Measurements from ENCODE around the gene TMOD2. TPM values are rescaled to one million over a fixed set of nuclear protein-coding genes. Genes with fewer than 3 reads are reported as not detected.

The TMOD2 gene
- total RNA-seq, 1 experiment from 2014 or later, result 5.7 TPM

- Histone ChIP-seq H3K9me3 (ENCODE audit: control insufficient read depth in 1 of 2, insufficient read depth in 1 of 2, low read depth in 1 of 2, low read length in 2 of 2) (no peaks in the 10 kb centered on the region), H3K4me1 (ENCODE audit: control insufficient read depth in 1 of 2, insufficient read depth in 2 of 2, low read length in 2 of 2) (peaks cover 21 to 24% of the 10 kb centered on the region in 2 experiments), H3K27ac (ENCODE audit: low read depth, low read length) (no peak overlapping the region), H3K79me2 (ENCODE audit: insufficient read depth, low read length) (no peaks in the 10 kb centered on the region), H4K20me1 (ENCODE audit: insufficient read depth) (no peaks in the 10 kb centered on the region), H2AFZ (ENCODE audit: low read depth, low read length, poor library complexity, severe bottlenecking) (no peak overlapping the region), H3K4me3 (replicated peaks in 1 of 2; ENCODE audit: low read depth in 1 of 2, low read length in 2 of 2) (no peak overlapping the region), H3K36me3 (ENCODE audit: control insufficient read depth in 1 of 2, insufficient read depth in 2 of 2, low read length in 2 of 2) (0 out of 4 replicates have a peak, but pooled peaks cover 0 to 2% of the 10 kb centered on the region in 2 experiments), H3K9me2 (ENCODE audit: insufficient read depth) (no peaks in the 10 kb centered on the region), H3K4me2 (ENCODE audit: low read length) (no peak overlapping the region), H3K27me3 (ENCODE audit: insufficient read depth, low read length) (no peaks in the 10 kb centered on the region), H3K9ac (ENCODE audit: low read length) (no peak overlapping the region)
- ChIA-PET POLR2A (no interaction called here), RAD21 (ENCODE audit: low non-redundant PET in 1 of 2, low total read pairs in 2 of 2, uncharacterized antibody in 2 of 2, unreplicated experiment in 2 of 2) (no interaction called here), CTCF (no interaction called here)
- intact Hi-C loops (cut with micrococcal nuclease), result no loop called here
- TF ChIP-seq CTCF (IDR thresholded peaks at IDR 0.05 in 2 of 3, conservative IDR thresholded peaks at IDR 0.05 in 1 of 3; ENCODE audit: borderline replicate concordance in 1 of 3, insufficient read depth in 1 of 3, low read depth in 2 of 3, low read length in 2 of 3) (no peak), ZFX (IDR thresholded peaks at IDR 0.05) (no peak), CBX3 (IDR thresholded peaks at IDR 0.05; ENCODE audit: low read depth) (no peak), POLR2AphosphoS5 (IDR thresholded peaks at IDR 0.05; ENCODE audit: low read depth, low read length) (no peak), MAX (IDR thresholded peaks at IDR 0.05) (no peak), ZBTB33 (IDR thresholded peaks at IDR 0.05; ENCODE audit: extremely low read depth, insufficient replicate concordance, low read length) (no peak), JUND (IDR thresholded peaks at IDR 0.05) (no peak)
- no TSS peak for BruUV-seq (replicated peaks)
- ATAC-seq (no peak), DNase-seq (ENCODE audit: low read depth, low spot score) (no peak)
Measured at GRCh38 chr15:51724673-51725072, 26.7 kb upstream of the TMOD2 start.
